Loucy (cell line): ENCODE measurements around the gene TASOR.
A peak's percentile ranks its signal among the peaks of the same experiment; 100 is the strongest.

Experiments used
- CTCF ChIP-seq: fragments of 200-600 bp; sonication (generic); conservative IDR thresholded peaks from 2 replicates; pipeline ENCODE4 v1.5.1; 2014; ENCODE audit warnings: mild to moderate bottlenecking, antibody characterized with exemption, low read length
- EZH2phosphoT487 ChIP-seq: fragments of 200-600 bp; IDR thresholded peaks from 2 replicates; pipeline ENCODE4 v1.6.1; 2018; ENCODE audit warnings: antibody characterized with exemption, mild to moderate bottlenecking, moderate library complexity, borderline replicate concordance

GRCh38 chr3:56702490-56703315 is 19.6 kb upstream of the TASOR start:
- TF ChIP-seq CTCF, result peak; percentile 90
- no peak for TF ChIP-seq EZH2phosphoT487
